K562 (cell line): Measurements from ENCODE around the gene MPPED2.

ENCODE experiments used
- CBFA2T3 ChIP-seq: fragments of 450-650 bp; IDR thresholded peaks from 2 replicates; pipeline ENCODE4 v1.6.1; 2017
- CTCF ChIP-seq, 3 experiments: IDR thresholded peaks in 2 of 3; conservative IDR thresholded peaks in 1 of 3; 2 replicates each; pipeline ENCODE4 v1.5.1; 2011 to 2012; ENCODE audit warnings: low read length in 3 of 3, mild to moderate bottlenecking in 3 of 3, control low read depth in 2 of 3, improper control_type of control experiment in 1 of 3, inconsistent platforms in 1 of 3, low read depth in 1 of 3, mixed read lengths in 1 of 3, moderate library complexity in 1 of 3; ENCODE audit not compliant: insufficient read depth in 2 of 3
- ELF4 ChIP-seq: fragments of 450-650 bp; formaldehyde crosslinking; IDR thresholded peaks from 2 replicates; pipeline ENCODE4 v1.4.0; 2022; ENCODE audit warnings: missing genetic modification characterization
- MEF2A ChIP-seq: IDR thresholded peaks from 2 replicates; pipeline ENCODE4 v1.6.1; 2011; ENCODE audit warnings: low read depth, mild to moderate bottlenecking, low read length, moderate library complexity; ENCODE audit not compliant: control insufficient read depth
- POLR2A ChIP-seq: fragments of 450-650 bp; conservative IDR thresholded peaks from 2 replicates; pipeline ENCODE4 v1.6.1; 2016
- POLR2AphosphoS5 ChIP-seq: IDR thresholded peaks from 2 replicates; pipeline ENCODE4 v1.6.1; 2011; ENCODE audit warnings: mild to moderate bottlenecking, low read depth, low read length, moderate library complexity; ENCODE audit not compliant: control insufficient read depth, insufficient read depth
- SMC3 ChIP-seq: conservative IDR thresholded peaks from 2 replicates; pipeline ENCODE4 v1.6.1; 2011; ENCODE audit warnings: low read depth, low read length, improper control_type of control experiment; ENCODE audit not compliant: insufficient read depth
- ZNF57 ChIP-seq: fragments of 450-650 bp; formaldehyde crosslinking; IDR thresholded peaks from 2 replicates; pipeline ENCODE4 v1.4.0; 2020; ENCODE audit warnings: mild to moderate bottlenecking, moderate library complexity

GRCh38 chr11:30452114-30452513, 134.0 kb downstream of the MPPED2 start:
- TF ChIP-seq POLR2AphosphoS5: no peak
- TF ChIP-seq SMC3: no peak
- TF ChIP-seq MEF2A: no peak
- TF ChIP-seq ELF4 (CRISPR knock-in tag): no peak
- no peak for TF ChIP-seq CTCF (IDR thresholded peaks at IDR 0.05 in 2 of 3, conservative IDR thresholded peaks at IDR 0.05 in 1 of 3; ENCODE audit: insufficient read depth in 2 of 3, low read depth in 1 of 3, low read length in 3 of 3)
- no peak for TF ChIP-seq POLR2A
- TF ChIP-seq ZNF57 (CRISPR knock-in tag): no peak
- TF ChIP-seq CBFA2T3: no peak
